Measurements from ENCODE around the gene FAM222B.
"Not testable (repeated sequence)": the region's sequence is repeated elsewhere in the genome, so short reads cannot be mapped to it uniquely, and the experiment has no call there.

Gene FAM222B

DNA sequence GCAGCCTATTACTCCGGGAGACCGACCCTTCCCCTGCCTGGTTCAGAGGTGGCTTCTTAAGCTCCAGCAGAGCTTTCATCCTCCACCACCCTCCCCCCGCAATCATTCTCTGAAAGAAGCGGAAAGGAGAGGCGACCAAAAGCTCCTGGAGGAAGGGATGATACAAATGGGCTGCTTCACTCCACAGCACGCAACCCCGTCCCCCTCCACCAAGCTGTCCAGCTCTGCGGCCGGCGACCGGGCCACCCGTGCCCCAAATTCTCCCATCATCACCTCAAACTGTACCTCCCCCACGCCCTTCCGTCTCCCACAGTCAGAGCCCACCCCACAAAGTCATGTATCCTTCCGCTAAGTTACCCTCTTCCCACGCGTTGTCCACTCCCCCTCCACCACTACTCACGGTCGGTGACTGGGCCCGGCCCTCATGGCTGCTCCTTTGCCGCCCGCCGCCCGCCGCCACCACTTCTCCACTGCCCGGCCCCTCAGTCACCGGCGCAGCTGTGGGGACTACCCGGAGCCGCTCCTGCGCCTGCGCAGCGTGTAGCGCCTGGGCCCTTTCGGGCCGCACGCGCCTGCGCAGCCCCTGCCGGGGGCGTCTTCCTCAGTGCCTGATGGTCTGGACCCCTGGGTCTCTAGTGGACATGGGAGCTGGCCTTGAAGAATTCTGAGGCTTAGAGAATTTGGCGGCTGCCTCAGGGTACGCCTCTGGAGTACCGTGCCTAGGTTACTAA lies at the start of gene FAM222B:
FAM222B (minus strand) TSS at position 509 of the 731 bp plus-strand sequence. CDS start 76,123 bp downstream, outside the sequence.
- peak; percentile 94 for DNase-seq

- no peak for DNase-seq
These were observed 49.4 kb upstream of the FAM222B start for GRCh38 chr17:28892024-28892423.

DNA sequence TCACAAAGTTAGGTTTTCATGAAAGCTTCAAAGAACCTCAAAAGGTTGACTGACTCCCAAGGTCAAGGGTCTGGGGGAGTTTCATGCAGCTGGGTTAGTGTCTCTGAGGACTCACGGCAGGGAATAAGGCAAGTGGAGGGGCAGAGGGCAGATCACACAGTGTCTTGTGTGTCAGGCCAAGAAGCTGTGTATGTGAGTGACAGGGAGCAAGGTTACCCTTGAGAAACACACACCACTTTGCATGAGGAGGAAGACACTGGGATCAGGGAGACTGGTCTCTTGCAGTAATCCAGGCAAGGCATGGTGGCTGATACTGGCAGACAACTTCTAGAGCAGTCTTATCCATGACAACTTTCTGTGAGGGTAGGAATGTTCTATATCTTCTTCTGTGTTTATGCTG lies 48.6 kb upstream of the FAM222B start:
- DNase-seq: no peak

DNA sequence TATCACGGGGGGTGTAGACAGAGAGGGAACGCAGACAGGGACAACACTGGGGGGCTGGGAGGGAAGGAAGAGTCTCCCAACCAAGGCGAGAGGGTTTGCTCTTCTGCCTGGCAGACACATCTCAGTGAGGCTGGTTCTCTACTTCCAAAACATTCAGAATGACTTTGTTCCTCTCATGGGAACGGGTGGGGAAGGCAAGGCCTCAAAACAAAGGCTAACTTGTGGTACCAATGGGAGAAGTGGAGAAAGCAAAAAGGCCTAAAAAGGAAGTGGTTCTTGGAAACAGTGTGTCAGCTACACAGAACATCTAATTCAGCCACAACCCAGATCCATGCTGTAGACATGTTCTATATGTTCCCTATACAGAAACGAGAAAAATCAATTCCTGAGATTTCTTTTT lies 47.4 kb upstream of the FAM222B start:
- DNase-seq: no peak

DNA sequence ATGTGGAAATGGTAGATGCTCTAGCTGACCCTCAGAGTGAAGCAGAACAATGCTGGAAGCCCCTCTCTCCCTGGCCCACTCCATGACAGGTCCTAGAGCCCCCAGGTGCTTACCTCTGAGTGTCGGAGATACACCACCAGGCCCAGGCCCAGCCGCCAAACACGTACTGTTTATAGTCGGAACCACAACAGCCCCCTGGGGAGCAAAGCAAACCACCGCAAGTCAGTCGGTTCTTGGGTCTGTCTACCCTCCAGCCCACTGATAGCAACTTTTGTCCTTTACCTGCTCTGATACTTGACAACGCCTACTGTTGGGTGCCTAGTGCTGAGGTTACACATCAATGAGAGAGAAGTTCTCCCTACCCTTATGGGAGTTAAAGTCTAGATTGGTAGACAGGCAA lies 46.2 kb upstream of the FAM222B start:
- DNase-seq: no peak

GRCh38 chr17:28887871-28888471 lies 45.4 kb upstream of the FAM222B start:
- no peak for DNase-seq

- no peak for DNase-seq
These were observed 43.4 kb upstream of the FAM222B start for GRCh38 chr17:28885951-28886350.

- DNase-seq: no peak
These were observed 42.8 kb upstream of the FAM222B start for GRCh38 chr17:28885363-28885762.

DNA sequence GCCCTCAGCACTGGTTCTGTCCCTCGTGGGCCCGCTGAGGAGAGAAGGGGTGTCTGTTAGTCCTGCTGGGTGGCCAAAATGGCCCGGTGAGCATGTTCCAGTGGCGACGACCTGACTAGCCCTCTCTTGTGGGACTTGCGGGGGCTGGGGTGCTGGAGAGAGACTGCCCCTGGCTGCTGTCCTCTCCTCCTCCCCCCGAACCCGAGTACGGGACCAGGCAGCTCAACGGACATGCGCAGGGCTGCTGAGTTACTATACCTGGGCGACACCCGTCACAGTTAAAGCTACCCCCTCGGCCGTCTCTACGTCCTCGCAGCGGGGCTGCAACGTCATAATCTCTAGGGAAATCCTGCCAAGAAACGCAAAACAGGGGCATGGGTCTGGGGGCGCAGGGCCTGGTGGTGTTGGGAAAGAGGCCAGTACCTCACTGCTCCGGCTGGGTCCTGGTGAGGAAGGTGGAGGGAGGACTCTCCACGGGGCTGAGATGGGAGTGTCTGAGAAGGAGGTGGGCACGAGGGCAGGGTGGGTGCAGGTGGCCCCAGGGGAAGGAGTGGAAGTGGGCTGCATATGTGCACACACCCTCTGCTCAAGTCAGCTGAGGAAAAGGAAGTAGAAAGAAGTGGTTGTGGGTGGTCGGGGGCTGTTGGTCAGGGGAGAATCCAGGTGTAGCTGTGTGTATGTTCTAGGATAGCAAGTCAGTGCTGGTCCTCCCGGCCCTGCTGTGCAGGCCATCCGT lies 41.5 kb upstream of the FAM222B start:
- no peak for DNase-seq

DNA sequence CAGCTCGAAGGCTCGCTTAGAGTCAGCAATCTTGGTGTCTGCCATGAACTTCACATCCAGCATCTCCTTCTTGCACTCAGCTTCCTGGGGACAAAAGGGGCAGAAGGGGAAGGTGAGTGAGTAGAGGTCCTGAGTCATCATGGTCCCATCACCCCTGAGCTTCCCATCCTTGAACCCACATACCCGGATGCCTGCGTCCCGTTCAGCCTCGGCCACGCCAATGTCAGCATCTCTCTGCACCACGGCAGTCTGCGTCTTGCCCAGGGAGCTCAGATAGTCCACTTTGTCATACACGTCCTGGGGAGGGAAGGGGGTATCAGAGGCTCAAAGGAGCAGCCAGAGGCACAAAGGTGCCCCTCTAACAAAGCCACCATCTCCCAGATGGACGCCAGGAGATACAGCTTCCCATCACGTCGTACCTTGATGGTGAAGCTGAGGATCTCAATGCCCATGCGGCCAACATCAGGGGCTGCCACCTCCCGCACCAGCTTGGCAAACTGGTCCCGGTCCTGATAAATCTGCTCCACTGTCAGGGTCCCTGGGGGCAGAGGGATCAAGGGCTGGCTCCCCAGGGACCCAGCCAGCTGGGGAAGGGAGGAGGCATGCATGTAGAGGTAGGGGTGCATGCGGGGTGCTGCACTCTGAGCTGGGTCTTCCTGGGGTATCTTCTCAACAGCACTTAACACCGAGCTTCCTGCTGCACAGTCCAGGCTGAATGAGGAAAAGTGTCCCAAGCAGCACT lies 39.7 kb upstream of the FAM222B start:
- DNase-seq: no peak

DNA sequence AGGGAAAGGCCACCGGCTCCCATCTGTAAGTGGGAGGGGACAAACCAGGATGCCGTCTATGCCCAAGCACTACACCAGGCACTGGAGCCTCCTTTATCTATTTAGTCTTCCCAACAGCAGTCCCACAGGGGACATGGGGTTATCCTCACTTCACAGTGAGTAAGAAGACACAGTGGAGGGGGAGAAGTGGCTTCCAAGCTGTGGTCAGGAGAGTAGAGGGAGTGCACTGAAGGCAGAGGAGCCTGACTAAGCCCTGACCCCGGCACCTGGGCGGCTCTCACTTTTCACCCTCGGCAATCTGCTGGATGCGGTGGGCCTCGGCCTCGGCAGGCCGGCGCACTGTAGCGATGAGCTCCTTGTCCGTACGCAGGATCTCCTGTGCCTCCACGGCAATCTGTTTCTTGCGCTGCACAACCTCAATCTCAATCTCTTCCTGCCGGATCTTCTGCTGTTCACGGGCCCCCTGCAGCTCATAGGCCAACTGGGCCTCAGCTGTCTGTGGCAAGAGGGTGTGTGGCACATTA lies 39.0 kb upstream of the FAM222B start:
- no peak for DNase-seq

DNA sequence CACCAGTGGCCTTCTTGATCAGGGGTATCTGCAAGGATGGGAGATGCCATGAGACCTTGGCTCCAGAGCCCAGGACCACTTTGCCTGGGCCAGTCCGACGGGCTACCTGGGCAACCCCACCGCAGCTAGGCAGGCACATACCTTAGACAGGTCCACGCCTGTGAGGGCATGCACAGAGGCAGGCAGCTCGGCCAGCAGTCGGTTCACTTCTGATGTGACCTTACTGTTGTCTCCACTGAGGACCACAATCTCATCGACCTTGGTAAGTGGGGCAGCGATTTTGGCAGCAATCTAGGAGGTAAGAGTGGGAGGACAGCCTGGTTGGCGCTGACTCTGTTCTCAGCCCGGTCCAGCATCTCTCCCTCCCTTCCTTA lies 38.0 kb upstream of the FAM222B start:
- DNase-seq: no peak

GRCh38 chr17:28879886-28880571 lies 37.4 kb upstream of the FAM222B start:
- no peak for DNase-seq

- peak; percentile 31 for DNase-seq
These were observed 36.4 kb upstream of the FAM222B start for GRCh38 chr17:28878981-28879380.

DNA sequence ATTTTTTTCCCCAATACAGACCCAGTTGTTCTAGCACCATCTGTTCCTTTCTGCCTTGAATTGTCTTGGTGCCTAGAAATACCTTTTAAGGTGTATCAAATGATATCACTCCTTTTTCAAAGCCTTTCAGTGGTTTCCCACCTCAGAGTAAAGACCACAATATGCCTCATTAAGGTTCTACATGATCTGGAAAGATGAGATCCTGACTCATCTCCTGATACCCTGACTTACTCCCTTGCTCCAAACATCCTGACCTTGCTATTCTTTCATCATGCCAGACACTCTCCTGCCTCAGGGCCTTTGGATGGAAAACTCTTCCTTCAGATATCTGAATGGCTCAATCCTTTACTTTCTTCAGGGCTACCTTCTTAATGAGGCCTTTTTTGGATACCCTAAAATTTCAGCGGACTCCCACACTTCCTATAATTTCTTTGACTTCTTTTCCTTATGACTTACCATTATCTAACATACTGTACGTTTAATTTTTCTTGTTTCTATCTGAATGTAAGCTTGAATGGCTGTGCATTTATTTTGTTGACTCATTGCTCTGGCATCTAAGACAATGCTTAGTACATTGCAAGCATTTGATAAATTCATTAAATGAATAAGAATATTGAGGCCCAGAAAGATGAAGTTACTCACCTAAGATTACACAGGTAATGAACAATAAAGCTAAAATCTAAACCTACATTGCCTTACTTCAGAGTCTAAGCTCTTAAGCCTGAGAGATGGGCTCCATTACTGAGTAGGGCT lies 35.7 kb upstream of the FAM222B start:
- peak; percentile 24 for DNase-seq

GRCh38 chr17:28877150-28877711 lies 34.6 kb upstream of the FAM222B start:
- DNase-seq: not testable (repeated sequence)

GRCh38 chr17:28875848-28876550 lies 33.4 kb upstream of the FAM222B start:
- peak; percentile 49 for DNase-seq

- no peak for DNase-seq
These were observed 32.2 kb upstream of the FAM222B start for GRCh38 chr17:28874750-28875149.

DNA sequence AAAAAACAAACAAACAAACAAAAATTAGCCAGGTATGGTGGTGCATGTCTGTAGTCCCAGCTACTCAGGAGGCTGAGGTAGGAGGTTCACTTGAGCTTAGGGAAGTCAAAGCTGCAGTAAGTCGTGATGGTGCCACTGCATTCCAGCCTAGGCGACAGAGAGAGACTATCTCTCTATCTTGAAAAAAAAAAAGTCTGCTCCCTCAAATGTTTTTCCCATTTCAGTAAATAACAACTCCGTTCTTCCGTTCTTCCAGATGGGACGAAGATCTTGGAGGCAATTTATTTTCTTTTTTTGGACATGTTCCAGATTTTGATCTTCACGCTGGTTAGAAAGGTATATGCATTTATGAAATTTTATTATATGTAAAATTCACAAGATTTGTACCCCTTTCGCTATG lies 31.2 kb upstream of the FAM222B start:
- no peak for DNase-seq

DNA sequence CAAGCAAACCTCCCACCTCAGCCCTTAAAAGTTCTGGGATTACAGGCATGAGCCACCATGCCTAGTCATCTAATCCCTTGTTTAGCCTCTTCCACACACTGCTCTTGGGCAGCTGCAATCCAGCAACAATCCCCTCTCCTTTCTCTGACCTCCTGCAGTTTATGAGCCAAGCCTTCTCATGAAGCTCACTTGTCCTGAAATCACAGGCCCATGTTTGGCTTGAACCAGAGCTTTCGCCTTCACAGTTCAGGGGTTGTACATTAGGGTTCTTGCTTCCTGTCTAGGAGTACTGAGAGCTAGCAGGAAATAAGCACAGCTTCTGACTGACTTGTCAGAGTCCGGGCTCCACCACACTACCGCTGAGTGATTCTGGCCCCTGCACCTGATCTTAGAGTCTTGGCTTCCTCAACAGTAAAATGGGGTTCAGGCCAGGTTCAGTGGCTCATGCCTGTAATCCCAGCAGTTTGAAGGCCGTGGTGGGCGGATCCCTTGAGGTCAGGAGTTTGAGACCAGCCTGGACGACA lies 28.5 kb upstream of the FAM222B start:
- peak; percentile 82 for DNase-seq
